PC-9 (cell line): ENCODE results near the gene CDC37. TPM values are rescaled to one million over a fixed set of nuclear protein-coding genes. Genes with fewer than 3 reads are reported as not detected.
"Not testable (repeated sequence)": the region's sequence is repeated elsewhere in the genome, so short reads cannot be mapped to it uniquely, and the experiment has no call there.

Source experiments
- BruUV-seq: library from RNA; stranded (reverse); fragments of 400-500 nt; replicated peaks from 2 replicates; lab custom pipeline; 2021; lab: Mats Ljungman, UMichigan
- CTCF ChIA-PET: fragments of 300-600 bp; sonication (Branson Sonifier 250); formaldehyde crosslinking; loops from one replicate; lab custom pipeline; 2022; ENCODE audit warnings: antibody characterized with exemption; lab: Charles Lee
- POLR2A ChIA-PET: fragments of 300-600 bp; sonication (Branson Sonifier 250); formaldehyde crosslinking; loops from one replicate; lab custom pipeline; 2022; ENCODE audit warnings: antibody characterized with exemption; ENCODE audit not compliant: unreplicated experiment; lab: Charles Lee
- DNase-seq, 2 experiments: peaks; one replicate each; pipeline versions ENCODE4 v3.0.0 to v3.0.0-alpha.2; 2015 to 2022; ENCODE audit warnings: mixed read lengths in 1 of 2
- H2AFZ ChIP-seq: fragments of 200-600 bp; sonication (generic); 2 replicates; pipeline ENCODE4 v1.8.1; 2017; ENCODE audit warnings: antibody characterized with exemption
- H3F3A ChIP-seq: fragments of 200-600 bp; sonication (generic); 2 replicates; pipeline ENCODE4 v1.8.1; 2017; ENCODE audit warnings: antibody characterized with exemption, mild to moderate bottlenecking, low read depth; ENCODE audit not compliant: insufficient read depth
- H3K27ac ChIP-seq: fragments of 200-600 bp; sonication (generic); 2 replicates; pipeline ENCODE4 v1.6.1; 2016; ENCODE audit warnings: mixed run types
- H3K27me3 ChIP-seq: fragments of 200-600 bp; sonication (generic); 2 replicates; pipeline ENCODE4 v1.6.1; 2016; ENCODE audit warnings: low read depth, mixed run types; ENCODE audit not compliant: insufficient read depth
- H3K36me3 ChIP-seq: fragments of 200-600 bp; sonication (generic); 2 replicates; pipeline ENCODE4 v1.6.1; 2016; ENCODE audit warnings: low read depth, mixed run types
- H3K4me1 ChIP-seq: fragments of 200-600 bp; sonication (generic); replicated peaks from 2 replicates; pipeline ENCODE4 v1.6.1; 2016; ENCODE audit warnings: mixed run types; ENCODE audit not compliant: insufficient read depth
- H3K4me2 ChIP-seq: fragments of 200-600 bp; sonication (generic); 2 replicates; pipeline ENCODE4 v1.6.1; 2017; ENCODE audit warnings: mixed run types
- H3K4me3 ChIP-seq: fragments of 200-600 bp; sonication (generic); 2 replicates; pipeline ENCODE4 v1.6.1; 2016; ENCODE audit warnings: mixed run types
- H3K79me2 ChIP-seq: fragments of 200-600 bp; sonication (generic); 2 replicates; pipeline ENCODE4 v1.6.1; 2017; ENCODE audit warnings: low read depth, mixed run types
- H3K9me2 ChIP-seq: fragments of 200-600 bp; sonication (generic); 2 replicates; pipeline ENCODE4 v1.8.1; 2017; ENCODE audit warnings: mild to moderate bottlenecking; ENCODE audit not compliant: insufficient read depth
- H3K9me3 ChIP-seq: fragments of 200-600 bp; sonication (generic); 2 replicates; pipeline ENCODE4 v1.8.1; 2016; ENCODE audit warnings: low read depth; ENCODE audit not compliant: insufficient read depth
- H4K20me1 ChIP-seq: fragments of 200-600 bp; sonication (generic); 2 replicates; pipeline ENCODE4 v1.8.1; 2017; ENCODE audit not compliant: insufficient read depth
- EZH2 ChIP-seq: fragments of 200-600 bp; sonication (generic); IDR thresholded peaks from 2 replicates; pipeline ENCODE4 v1.8.0; 2017; ENCODE audit warnings: antibody characterized with exemption, low read depth
- intact Hi-C: fragments of 100-400 bp; cut with micrococcal nuclease; formaldehyde crosslinking; loops from one replicate; pipeline ENCODE4 v1.10.0; 2022; ENCODE audit not compliant: unreplicated experiment
- total RNA-seq: library from RNA; stranded (reverse); gene quantifications from 2 replicates; pipeline ENCODE4 v1.2.3, GENCODE V29; 2021
- TF ChIP-seq, protein P1 (sequence below): fragments of 200-600 bp; sonication (generic); conservative IDR thresholded peaks from 2 replicates; pipeline ENCODE4 v1.6.1; 2017; ENCODE audit warnings: mixed run types, antibody characterized with exemption, mild to moderate bottlenecking, moderate library complexity

CDC37 gene
- total RNA-seq, 1 experiment from 2014 or later, result 191 TPM

GRCh38 chr19:10416083-10416379 lies 12.7 kb upstream of the CDC37 start:
- H3K9me2 ChIP-seq, result no peaks in the 10 kb centered on the region
- ChIA-PET CTCF (interaction anchor here (0.6 to 1.2 kb wide), 5 partner anchors 10 to 285 kb away, joined by 3 to 6 read pairs (median 4); partner anchors contain the start of genes CDC37, ICAM5 and QTRT1), POLR2A (interaction anchor here (0.7 kb wide), 1 partner anchor 16 kb away, joined by 4 read pairs; no protein-coding TSS in a partner anchor)
- H3K27ac ChIP-seq, result no peak overlapping the region
- TF ChIP-seq, protein P1, sequence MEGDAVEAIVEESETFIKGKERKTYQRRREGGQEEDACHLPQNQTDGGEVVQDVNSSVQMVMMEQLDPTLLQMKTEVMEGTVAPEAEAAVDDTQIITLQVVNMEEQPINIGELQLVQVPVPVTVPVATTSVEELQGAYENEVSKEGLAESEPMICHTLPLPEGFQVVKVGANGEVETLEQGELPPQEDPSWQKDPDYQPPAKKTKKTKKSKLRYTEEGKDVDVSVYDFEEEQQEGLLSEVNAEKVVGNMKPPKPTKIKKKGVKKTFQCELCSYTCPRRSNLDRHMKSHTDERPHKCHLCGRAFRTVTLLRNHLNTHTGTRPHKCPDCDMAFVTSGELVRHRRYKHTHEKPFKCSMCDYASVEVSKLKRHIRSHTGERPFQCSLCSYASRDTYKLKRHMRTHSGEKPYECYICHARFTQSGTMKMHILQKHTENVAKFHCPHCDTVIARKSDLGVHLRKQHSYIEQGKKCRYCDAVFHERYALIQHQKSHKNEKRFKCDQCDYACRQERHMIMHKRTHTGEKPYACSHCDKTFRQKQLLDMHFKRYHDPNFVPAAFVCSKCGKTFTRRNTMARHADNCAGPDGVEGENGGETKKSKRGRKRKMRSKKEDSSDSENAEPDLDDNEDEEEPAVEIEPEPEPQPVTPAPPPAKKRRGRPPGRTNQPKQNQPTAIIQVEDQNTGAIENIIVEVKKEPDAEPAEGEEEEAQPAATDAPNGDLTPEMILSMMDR, result no peak
- TF ChIP-seq EZH2, result no peak
- no peaks in the 10 kb centered on the region for H3K79me2 ChIP-seq
- no peaks in the 10 kb centered on the region for H3K36me3 ChIP-seq
- peak overlapping the region; percentile 66 for H3K4me3 ChIP-seq
- peak overlapping the region; percentile 88 for H3K4me2 ChIP-seq
- no peak for DNase-seq
- H3K4me1 ChIP-seq, result peaks cover 13% of the 10 kb centered on the region; the same call in 1 of the 2 replicates
- H4K20me1 ChIP-seq, result no peaks in the 10 kb centered on the region
- BruUV-seq, result TSS peak; percentile 23
- H3F3A ChIP-seq, result peaks cover 41% of the 10 kb centered on the region
- peaks cover 39% of the 10 kb centered on the region for H3K27me3 ChIP-seq
- peak overlapping the region; percentile 90 for H2AFZ ChIP-seq
- intact Hi-C loops, result loop anchor here (5.0 kb wide), 2 partner anchors 281 to 301 kb away; partner anchors contain the start of gene DNM2
- 0 out of 2 replicates have a peak, but pooled peaks cover 3% of the 10 kb centered on the region for H3K9me3 ChIP-seq

DNA sequence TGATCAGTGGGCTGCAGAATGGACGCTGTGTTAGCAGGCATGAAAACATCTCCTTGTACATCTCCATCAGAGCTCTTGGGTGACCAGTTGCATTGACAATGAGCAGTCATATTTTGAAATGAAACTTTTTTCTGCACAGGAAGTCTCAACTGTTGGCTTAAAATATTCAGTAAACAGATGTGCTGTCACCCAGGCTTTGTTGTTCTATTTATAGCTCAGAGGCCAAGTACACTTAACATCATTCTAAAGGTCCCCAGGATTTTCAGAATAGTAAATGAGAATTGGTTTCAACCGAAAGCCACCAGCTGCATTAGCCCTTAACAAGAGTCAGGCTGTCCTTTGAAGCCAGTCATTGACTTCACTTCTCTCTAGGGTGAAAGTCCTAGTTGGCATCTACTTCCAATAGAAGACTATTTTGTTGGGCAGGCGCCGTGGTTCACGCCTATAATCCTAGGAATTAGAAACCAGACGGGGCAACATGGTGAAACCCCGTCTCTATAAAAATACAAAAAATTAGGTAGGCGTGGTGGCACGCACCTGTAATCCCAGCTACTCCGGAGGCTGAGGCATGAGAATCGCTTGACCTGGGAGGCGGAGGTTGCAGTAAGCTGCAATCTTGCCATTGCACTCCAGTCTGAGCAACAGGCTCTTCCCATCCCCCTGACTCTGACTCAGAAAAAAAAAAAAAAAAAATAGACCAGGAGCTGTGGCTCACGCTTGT lies 9.1 kb upstream of the CDC37 start:
- Histone ChIP-seq H3K27me3 (peaks cover 27% of the 10 kb centered on the region; the same call in 1 of the 2 replicates), H4K20me1 (no peaks in the 10 kb centered on the region), H3K4me2 (no peak overlapping the region), H3F3A (peaks cover 20% of the 10 kb centered on the region; the same call in 1 of the 2 replicates), H3K36me3 (no peaks in the 10 kb centered on the region), H3K27ac (no peak overlapping the region), H3K4me3 (no peak overlapping the region), H3K9me3 (0 out of 2 replicates have a peak, but pooled peaks cover 3% of the 10 kb centered on the region), H3K4me1 (peaks cover 5% of the 10 kb centered on the region; the same call in 1 of the 2 replicates), H3K9me2 (no peaks in the 10 kb centered on the region), H3K79me2 (no peaks in the 10 kb centered on the region), H2AFZ (no peak overlapping the region)
- TF ChIP-seq, protein P1, result no peak
- no peak for TF ChIP-seq EZH2
- POLR2A ChIA-PET, result no interaction called here
- CTCF ChIA-PET, result interaction anchor here (0.6 to 0.7 kb wide), 5 partner anchors 11 to 287 kb away, joined by 4 to 11 read pairs (median 6); no protein-coding TSS in a partner anchor
- intact Hi-C loops, result no loop called here
- DNase-seq, result no peak
- BruUV-seq, result no TSS peak

GRCh38 chr19:10411224-10411623 lies 7.9 kb upstream of the CDC37 start:
- Histone ChIP-seq H3K27me3 (peaks cover 26% of the 10 kb centered on the region; the same call in 1 of the 2 replicates), H3F3A (peaks cover 21% of the 10 kb centered on the region; the same call in 1 of the 2 replicates)
- CTCF ChIA-PET, H3K36me3 ChIP-seq, H4K20me1 ChIP-seq, DNase-seq, H3K4me2 ChIP-seq, H3K4me1 ChIP-seq, H3K9me2 ChIP-seq, H3K9me3 ChIP-seq, BruUV-seq, intact Hi-C loops, H3K27ac ChIP-seq, H3K79me2 ChIP-seq, H3K4me3 ChIP-seq, H2AFZ ChIP-seq: not testable (repeated sequence)
- POLR2A ChIA-PET, result interaction anchor here (0.7 kb wide), 1 partner anchor 392 kb away, joined by 3 read pairs; no protein-coding TSS in a partner anchor
